ENCODE data around the gene ISM2. TPM values are rescaled to one million over a fixed set of nuclear protein-coding genes. Genes with fewer than 3 reads are reported as not detected.

The ISM2 gene
- total and polyA plus RNA-seq, 9 of the 15 experiments (the other 6 are each of a cell fraction or from before 2014, with no cell fraction given), result 0.08 to 0.11 TPM; not detected in 7

DNA sequence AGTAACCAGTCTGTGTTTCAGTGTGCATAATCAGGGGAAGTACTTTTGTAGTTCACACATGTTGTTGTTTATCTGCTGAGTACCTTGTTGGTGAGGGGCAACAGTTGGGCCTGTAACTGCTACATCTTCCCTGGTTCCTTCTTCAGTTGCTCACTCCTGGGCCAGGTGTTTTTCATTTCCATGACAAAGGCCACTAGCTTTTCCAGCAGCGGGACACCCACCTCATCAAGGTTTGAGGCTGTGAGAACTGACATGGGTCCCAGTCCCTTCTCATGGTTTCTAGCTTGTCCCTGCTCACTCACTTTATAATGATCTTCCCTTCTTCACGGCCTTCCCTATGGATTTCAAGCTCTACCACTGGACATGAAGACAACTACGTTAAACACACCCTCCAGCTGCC is 73.8 kb downstream of the ISM2 start (continued):
- no peak for TF ChIP-seq MEIS2 (IDR thresholded peaks at IDR 0.05; ENCODE audit: partially characterized antibody)
- TF ChIP-seq ZNF239 (CRISPR knock-in tag; IDR thresholded peaks at IDR 0.05), result no peak
- no peak for TF ChIP-seq ZNF699 (CRISPR knock-in tag; IDR thresholded peaks at IDR 0.05; ENCODE audit: insufficient replicate concordance)
- TF ChIP-seq, protein P1, sequence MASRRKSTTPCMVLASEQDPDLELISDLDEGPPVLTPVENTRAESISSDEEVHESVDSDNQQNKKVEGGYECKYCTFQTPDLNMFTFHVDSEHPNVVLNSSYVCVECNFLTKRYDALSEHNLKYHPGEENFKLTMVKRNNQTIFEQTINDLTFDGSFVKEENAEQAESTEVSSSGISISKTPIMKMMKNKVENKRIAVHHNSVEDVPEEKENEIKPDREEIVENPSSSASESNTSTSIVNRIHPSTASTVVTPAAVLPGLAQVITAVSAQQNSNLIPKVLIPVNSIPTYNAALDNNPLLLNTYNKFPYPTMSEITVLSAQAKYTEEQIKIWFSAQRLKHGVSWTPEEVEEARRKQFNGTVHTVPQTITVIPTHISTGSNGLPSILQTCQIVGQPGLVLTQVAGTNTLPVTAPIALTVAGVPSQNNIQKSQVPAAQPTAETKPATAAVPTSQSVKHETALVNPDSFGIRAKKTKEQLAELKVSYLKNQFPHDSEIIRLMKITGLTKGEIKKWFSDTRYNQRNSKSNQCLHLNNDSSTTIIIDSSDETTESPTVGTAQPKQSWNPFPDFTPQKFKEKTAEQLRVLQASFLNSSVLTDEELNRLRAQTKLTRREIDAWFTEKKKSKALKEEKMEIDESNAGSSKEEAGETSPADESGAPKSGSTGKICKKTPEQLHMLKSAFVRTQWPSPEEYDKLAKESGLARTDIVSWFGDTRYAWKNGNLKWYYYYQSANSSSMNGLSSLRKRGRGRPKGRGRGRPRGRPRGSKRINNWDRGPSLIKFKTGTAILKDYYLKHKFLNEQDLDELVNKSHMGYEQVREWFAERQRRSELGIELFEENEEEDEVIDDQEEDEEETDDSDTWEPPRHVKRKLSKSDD (conservative IDR thresholded peaks at IDR 0.05; ENCODE audit: low read length), result no peak

Small RNA genes lying within 50 kb of the gene (small RNA-seq; reads per million reads assigned to genes)
- gene RF00404, result not detected
- gene RN7SL587P, result not detected

Other genes starting within 250 kb of the ISM2 start
Only the 7 nearest of the 11 such genes appear.
- gene GSTZ1, start 177.8 kb downstream of the ISM2 start, total RNA-seq (2014; rRNA removed), result 15.7 and 16.1 TPM in 2 replicates
- gene GSTZ1, start 177.8 kb downstream of the ISM2 start, total RNA-seq (2014; rRNA removed; fragmentation: Illumina TruSeq; extraction: Trizol), result 10.6 and 12.1 TPM in 2 replicates
- gene GSTZ1, start 177.8 kb downstream of the ISM2 start, total RNA-seq (2015; rRNA removed; fragmentation: Illumina TruSeq; extraction: Trizol), result 16.5 and 18.0 TPM in 2 replicates
- gene GSTZ1, start 177.8 kb downstream of the ISM2 start, total RNA-seq (2021), result 10.8 and 16.0 TPM in 2 replicates
- gene GSTZ1, start 177.8 kb downstream of the ISM2 start, polyA plus RNA-seq (2011; rRNA removed), result 10.7 and 12.0 TPM in 2 replicates
- 17.8 and 20.0 TPM in 2 replicates for gene GSTZ1, start 177.8 kb downstream of the ISM2 start, polyA plus RNA-seq (2014; fragmentation: Illumina TruSeq; extraction: Trizol)
- 10 to 100 TPM in 1 of 2 experiments, 1 to 10 TPM in 1; 8.6 to 12.2 TPM for gene GSTZ1, start 177.8 kb downstream of the ISM2 start, polyA plus RNA-seq (2014; fragmentation: Nextera tagmentation; extraction: Ambion mirVana)
- 13.8 and 15.4 TPM in 2 replicates for gene GSTZ1, start 177.8 kb downstream of the ISM2 start, polyA plus RNA-seq (2014; rRNA removed)
- 9.7 and 12.3 TPM in 2 replicates for gene TMED8, start 121.7 kb downstream of the ISM2 start, total RNA-seq (2014; rRNA removed)
- 15.4 and 16.6 TPM in 2 replicates for gene TMED8, start 121.7 kb downstream of the ISM2 start, total RNA-seq (2014; rRNA removed; fragmentation: Illumina TruSeq; extraction: Trizol)
- 11.2 and 12.0 TPM in 2 replicates for gene TMED8, start 121.7 kb downstream of the ISM2 start, total RNA-seq (2015; rRNA removed; fragmentation: Illumina TruSeq; extraction: Trizol)
- gene TMED8, start 121.7 kb downstream of the ISM2 start, total RNA-seq (2021), result 13.1 and 14.0 TPM in 2 replicates
- gene TMED8, start 121.7 kb downstream of the ISM2 start, polyA plus RNA-seq (2011; rRNA removed), result 12.2 and 17.4 TPM in 2 replicates
- gene TMED8, start 121.7 kb downstream of the ISM2 start, polyA plus RNA-seq (2014; fragmentation: Illumina TruSeq; extraction: Trizol), result 12.0 and 14.0 TPM in 2 replicates
- gene TMED8, start 121.7 kb downstream of the ISM2 start, polyA plus RNA-seq (2014; fragmentation: Nextera tagmentation; extraction: Ambion mirVana), result 1 to 10 TPM; 3.3 to 4.7 TPM
- 8.5 and 10.0 TPM in 2 replicates for gene TMED8, start 121.7 kb downstream of the ISM2 start, polyA plus RNA-seq (2014; rRNA removed)
- 0.18 and 0.49 TPM in 2 replicates for gene SAMD15, start 121.4 kb downstream of the ISM2 start, total RNA-seq (2014; rRNA removed)
- 0.25 and 0.86 TPM in 2 replicates for gene SAMD15, start 121.4 kb downstream of the ISM2 start, total RNA-seq (2014; rRNA removed; fragmentation: Illumina TruSeq; extraction: Trizol)
- gene SAMD15, start 121.4 kb downstream of the ISM2 start, total RNA-seq (2015; rRNA removed; fragmentation: Illumina TruSeq; extraction: Trizol), result 0.54 and 0.72 TPM in 2 replicates
- 0.11 and 0.22 TPM in 2 replicates for gene SAMD15, start 121.4 kb downstream of the ISM2 start, total RNA-seq (2021)
- 0.04 and 0.32 TPM in 2 replicates for gene SAMD15, start 121.4 kb downstream of the ISM2 start, polyA plus RNA-seq (2011; rRNA removed)
- gene SAMD15, start 121.4 kb downstream of the ISM2 start, polyA plus RNA-seq (2014; fragmentation: Illumina TruSeq; extraction: Trizol), result 0.17 and 0.42 TPM in 2 replicates
- gene SAMD15, start 121.4 kb downstream of the ISM2 start, polyA plus RNA-seq (2014; fragmentation: Nextera tagmentation; extraction: Ambion mirVana), result under 1 TPM; 0.20 to 0.22 TPM
- gene SAMD15, start 121.4 kb downstream of the ISM2 start, polyA plus RNA-seq (2014; rRNA removed), result 0.29 TPM in 1 of 2 replicates, not detected in the other
- gene NOXRED1, start 75.3 kb downstream of the ISM2 start, total RNA-seq (2014; rRNA removed), result 0.36 and 0.45 TPM in 2 replicates
- 0.29 and 0.32 TPM in 2 replicates for gene NOXRED1, start 75.3 kb downstream of the ISM2 start, total RNA-seq (2014; rRNA removed; fragmentation: Illumina TruSeq; extraction: Trizol)
- gene NOXRED1, start 75.3 kb downstream of the ISM2 start, total RNA-seq (2015; rRNA removed; fragmentation: Illumina TruSeq; extraction: Trizol), result 0.23 and 0.29 TPM in 2 replicates
- gene NOXRED1, start 75.3 kb downstream of the ISM2 start, total RNA-seq (2021), result 0.18 TPM in 2 replicates
- 0.72 and 0.85 TPM in 2 replicates for gene NOXRED1, start 75.3 kb downstream of the ISM2 start, polyA plus RNA-seq (2011; rRNA removed)
- 0.37 and 0.39 TPM in 2 replicates for gene NOXRED1, start 75.3 kb downstream of the ISM2 start, polyA plus RNA-seq (2014; fragmentation: Illumina TruSeq; extraction: Trizol)
- gene NOXRED1, start 75.3 kb downstream of the ISM2 start, polyA plus RNA-seq (2014; fragmentation: Nextera tagmentation; extraction: Ambion mirVana), result under 1 TPM; 0.30 to 0.52 TPM
- gene NOXRED1, start 75.3 kb downstream of the ISM2 start, polyA plus RNA-seq (2014; rRNA removed), result 0.15 and 0.47 TPM in 2 replicates
- 7.9 and 8.1 TPM in 2 replicates for gene VIPAS39, start 41.2 kb downstream of the ISM2 start, total RNA-seq (2014; rRNA removed)
- gene VIPAS39, start 41.2 kb downstream of the ISM2 start, total RNA-seq (2014; rRNA removed; fragmentation: Illumina TruSeq; extraction: Trizol), result 10.0 and 12.3 TPM in 2 replicates
- gene VIPAS39, start 41.2 kb downstream of the ISM2 start, total RNA-seq (2015; rRNA removed; fragmentation: Illumina TruSeq; extraction: Trizol), result 9.4 and 9.9 TPM in 2 replicates
- gene VIPAS39, start 41.2 kb downstream of the ISM2 start, total RNA-seq (2021), result 8.6 and 9.2 TPM in 2 replicates
- gene VIPAS39, start 41.2 kb downstream of the ISM2 start, polyA plus RNA-seq (2011; rRNA removed), result 23.8 and 25.6 TPM in 2 replicates
- gene VIPAS39, start 41.2 kb downstream of the ISM2 start, polyA plus RNA-seq (2014; fragmentation: Illumina TruSeq; extraction: Trizol), result 13.1 and 15.1 TPM in 2 replicates
- gene VIPAS39, start 41.2 kb downstream of the ISM2 start, polyA plus RNA-seq (2014; fragmentation: Nextera tagmentation; extraction: Ambion mirVana), result 10 to 100 TPM in 1 of 2 experiments, 1 to 10 TPM in 1; 5.7 to 10.5 TPM
- 7.0 and 9.4 TPM in 2 replicates for gene VIPAS39, start 41.2 kb downstream of the ISM2 start, polyA plus RNA-seq (2014; rRNA removed)
- 144 and 157 TPM in 2 replicates for gene AHSA1, start 40.7 kb downstream of the ISM2 start, total RNA-seq (2014; rRNA removed)
- 184 and 201 TPM in 2 replicates for gene AHSA1, start 40.7 kb downstream of the ISM2 start, total RNA-seq (2014; rRNA removed; fragmentation: Illumina TruSeq; extraction: Trizol)
- 193 and 197 TPM in 2 replicates for gene AHSA1, start 40.7 kb downstream of the ISM2 start, total RNA-seq (2015; rRNA removed; fragmentation: Illumina TruSeq; extraction: Trizol)
- gene AHSA1, start 40.7 kb downstream of the ISM2 start, total RNA-seq (2021), result 168 and 175 TPM in 2 replicates
- 137 and 208 TPM in 2 replicates for gene AHSA1, start 40.7 kb downstream of the ISM2 start, polyA plus RNA-seq (2011; rRNA removed)
- 282 and 317 TPM in 2 replicates for gene AHSA1, start 40.7 kb downstream of the ISM2 start, polyA plus RNA-seq (2014; fragmentation: Illumina TruSeq; extraction: Trizol)
- gene AHSA1, start 40.7 kb downstream of the ISM2 start, polyA plus RNA-seq (2014; fragmentation: Nextera tagmentation; extraction: Ambion mirVana), result 10 to 100 TPM; 41.4 to 75.1 TPM
- 202 and 232 TPM in 2 replicates for gene AHSA1, start 40.7 kb downstream of the ISM2 start, polyA plus RNA-seq (2014; rRNA removed)
- gene SPTLC2, start 117.8 kb upstream of the ISM2 start, total RNA-seq (2014; rRNA removed), result 11.1 and 11.8 TPM in 2 replicates
- gene SPTLC2, start 117.8 kb upstream of the ISM2 start, total RNA-seq (2014; rRNA removed; fragmentation: Illumina TruSeq; extraction: Trizol), result 19.5 and 22.6 TPM in 2 replicates
- gene SPTLC2, start 117.8 kb upstream of the ISM2 start, total RNA-seq (2015; rRNA removed; fragmentation: Illumina TruSeq; extraction: Trizol), result 15.5 and 15.9 TPM in 2 replicates
- gene SPTLC2, start 117.8 kb upstream of the ISM2 start, total RNA-seq (2021), result 20.8 and 24.2 TPM in 2 replicates
- gene SPTLC2, start 117.8 kb upstream of the ISM2 start, polyA plus RNA-seq (2011; rRNA removed), result 24.2 and 30.4 TPM in 2 replicates
- gene SPTLC2, start 117.8 kb upstream of the ISM2 start, polyA plus RNA-seq (2014; fragmentation: Illumina TruSeq; extraction: Trizol), result 12.6 and 13.3 TPM in 2 replicates
- gene SPTLC2, start 117.8 kb upstream of the ISM2 start, polyA plus RNA-seq (2014; fragmentation: Nextera tagmentation; extraction: Ambion mirVana), result 1 to 10 TPM; 4.5 to 5.4 TPM
- gene SPTLC2, start 117.8 kb upstream of the ISM2 start, polyA plus RNA-seq (2014; rRNA removed), result 8.6 and 14.0 TPM in 2 replicates